Bone marrow (tissue), 2 donors: ENCODE data around the gene YBX2.
A peak's percentile ranks its signal among the peaks of the same experiment; 100 is the strongest.

Source experiments
- DNase-seq, 2 donors: peaks; one replicate each; lab custom pipeline; 2025; lab: John Stamatoyannopoulos, UW

The YBX2 gene

GRCh38 chr17:7322520-7323194 lies 28.2 kb upstream of the YBX2 start:
- no peak for DNase-seq

GRCh38 chr17:7321466-7321865 lies 27.0 kb upstream of the YBX2 start:
- DNase-seq: no peak

- no peak for DNase-seq
These were observed 23.9 kb upstream of the YBX2 start for GRCh38 chr17:7318121-7318860.

- no peak for DNase-seq
These were observed 22.8 kb upstream of the YBX2 start for GRCh38 chr17:7317161-7317803.

GRCh38 chr17:7315570-7316235 lies 21.3 kb upstream of the YBX2 start:
- DNase-seq: no peak

- peak; percentile 67 to 80 for DNase-seq
These were observed 20.5 kb upstream of the YBX2 start, which contains the start of gene GPS2 for GRCh38 chr17:7314719-7315569. Gene GPS2, minus strand, starts transcription at chr17:7315360. Its CDS starts 308 bp downstream, at chr17:7315052.

GRCh38 chr17:7313890-7314718 lies 19.7 kb upstream of the YBX2 start:
- no peak for DNase-seq

GRCh38 chr17:7313088-7313889 lies 18.9 kb upstream of the YBX2 start:
- no peak for DNase-seq

GRCh38 chr17:7312432-7313087 lies 18.1 kb upstream of the YBX2 start:
- DNase-seq: no peak

- no peak for DNase-seq
These were observed 16.8 kb upstream of the YBX2 start for GRCh38 chr17:7311110-7311705.

GRCh38 chr17:7309628-7310027 lies 15.2 kb upstream of the YBX2 start:
- no peak for DNase-seq

- peak; percentile 62 to 88 for DNase-seq
These were observed 14.4 kb upstream of the YBX2 start for GRCh38 chr17:7308625-7309433.

- DNase-seq: no peak
These were observed 13.5 kb upstream of the YBX2 start for GRCh38 chr17:7307686-7308624.

GRCh38 chr17:7306911-7307685 lies 12.7 kb upstream of the YBX2 start, which contains the start of gene EIF5A:
Gene EIF5A, plus strand, starts transcription at chr17:7307628. Its CDS starts 2,008 bp downstream, at chr17:7309636.
- DNase-seq: peak; percentile 99 to 100

GRCh38 chr17:7304179-7304578 lies 9.7 kb upstream of the YBX2 start:
- no peak for DNase-seq
